CD14-positive monocyte (primary cell): ENCODE measurements around the gene NAA40. TPM values are rescaled to one million over a fixed set of nuclear protein-coding genes. Genes with fewer than 3 reads are reported as not detected.

Experiments used
- DNase-seq, 3 donors: peaks; one replicate each; pipeline ENCODE4 v3.0.0-alpha.2; 2011 to 2022
- H2AFZ ChIP-seq: 2 replicates; pipeline ENCODE4 v1.6.0; 2012; ENCODE audit warnings: mild to moderate bottlenecking, low read depth, low read length, inconsistent platforms; ENCODE audit not compliant: insufficient read depth, poor library complexity, severe bottlenecking
- H3K27ac ChIP-seq, 2 donors: 1 replicate in 1 of 2; 2 replicates in 1 of 2; pipeline ENCODE4 v1.5.1; 2012 to 2013; ENCODE audit warnings: low read length in 2 of 2, control low read depth in 1 of 2, inconsistent platforms in 1 of 2, low read depth in 1 of 2, mild to moderate bottlenecking in 1 of 2
- H3K27me3 ChIP-seq, 2 donors: one replicate each; pipeline versions ENCODE4 v1.6.0 to v1.6.1; 2011 to 2013; ENCODE audit warnings: low read length in 2 of 2; ENCODE audit not compliant: control insufficient read depth in 2 of 2, insufficient read depth in 2 of 2
- H3K36me3 ChIP-seq, 2 donors: replicated peaks in 1 of 2; 1 replicate in 1 of 2; 2 replicates in 1 of 2; pipeline versions ENCODE4 v1.5.1 to v1.6.1; 2012 to 2013; ENCODE audit warnings: low read length in 2 of 2, control low read depth in 1 of 2, inconsistent platforms in 1 of 2, mild to moderate bottlenecking in 1 of 2; ENCODE audit not compliant: insufficient read depth in 2 of 2, control insufficient read depth in 1 of 2
- H3K4me1 ChIP-seq, 2 donors: 1 replicate in 1 of 2; 2 replicates in 1 of 2; pipeline versions ENCODE4 v1.5.1 to v1.6.1; 2012 to 2013; ENCODE audit warnings: low read length in 2 of 2, control low read depth in 1 of 2, inconsistent platforms in 1 of 2, mild to moderate bottlenecking in 1 of 2, moderate library complexity in 1 of 2; ENCODE audit not compliant: insufficient read depth in 2 of 2, control insufficient read depth in 1 of 2
- H3K4me2 ChIP-seq: replicated peaks from 2 replicates; pipeline ENCODE3; 2012; ENCODE audit warnings: low read length, moderate library complexity, mild to moderate bottlenecking; ENCODE audit not compliant: poor library complexity, severe bottlenecking; ENCODE audit errors: extremely low read depth
- H3K4me3 ChIP-seq, 3 experiments: fragments of 200-600 bp in 1 of 3; sonication (generic) in 1 of 3; replicated peaks in 1 of 3; 1 replicate in 2 of 3; 2 replicates in 1 of 3; pipeline ENCODE4 v1.5.1; 2011 to 2013; ENCODE audit warnings: low read length in 3 of 3, mild to moderate bottlenecking in 3 of 3, control low read depth in 2 of 3, low read depth in 2 of 3, inconsistent platforms in 1 of 3, moderate library complexity in 1 of 3
- H3K79me2 ChIP-seq: 2 replicates; pipeline ENCODE4 v1.6.0; 2012; ENCODE audit warnings: mild to moderate bottlenecking, control low read depth, inconsistent platforms, low read length, moderate library complexity; ENCODE audit not compliant: insufficient read depth
- H3K9ac ChIP-seq: 2 replicates; pipeline ENCODE4 v1.6.0; 2017; ENCODE audit warnings: low read length, mild to moderate bottlenecking; ENCODE audit not compliant: insufficient read depth, poor library complexity, severe bottlenecking
- H3K9me3 ChIP-seq, 2 donors: replicated peaks in 1 of 2; 1 replicate in 1 of 2; 2 replicates in 1 of 2; pipeline versions ENCODE4 v1.5.1 to v1.6.1; 2012 to 2013; ENCODE audit warnings: low read length in 2 of 2, control low read depth in 1 of 2; ENCODE audit not compliant: control insufficient read depth in 1 of 2, insufficient read depth in 1 of 2
- H4K20me1 ChIP-seq: 2 replicates; pipeline ENCODE4 v1.6.0; 2012; ENCODE audit warnings: mild to moderate bottlenecking, low read length, control low read depth, moderate library complexity; ENCODE audit not compliant: insufficient read depth
- H3K27ac Mint-ChIP-seq, 7 donors: one replicate each; pipeline ENCODE4 v1.8.0; 2020; ENCODE audit warnings: mild to moderate bottlenecking in 7 of 7, mixed read lengths in 7 of 7, moderate library complexity in 6 of 7, inconsistent platforms in 2 of 7
- H3K27me3 Mint-ChIP-seq, 3 donors: one replicate each; pipeline ENCODE4 v1.8.0; 2021 to 2022; ENCODE audit warnings: low read depth in 3 of 3, mild to moderate bottlenecking in 3 of 3, mixed read lengths in 3 of 3, moderate library complexity in 3 of 3, inconsistent platforms in 1 of 3
- H3K36me3 Mint-ChIP-seq, 2 donors: one replicate each; pipeline ENCODE4 v1.8.0; 2020; ENCODE audit warnings: mixed read lengths in 2 of 2, inconsistent platforms in 1 of 2, mild to moderate bottlenecking in 1 of 2
- H3K4me1 Mint-ChIP-seq: one replicate; pipeline ENCODE4 v1.8.0; 2020; ENCODE audit warnings: mild to moderate bottlenecking, mixed read lengths
- H3K4me3 Mint-ChIP-seq, 2 donors: one replicate each; pipeline ENCODE4 v1.8.0; 2020; ENCODE audit warnings: mild to moderate bottlenecking in 2 of 2, mixed read lengths in 2 of 2, moderate library complexity in 1 of 2
- H3K9me3 Mint-ChIP-seq, 7 donors: one replicate each; pipeline ENCODE4 v1.8.0; 2020 to 2022; ENCODE audit warnings: mixed read lengths in 7 of 7, mild to moderate bottlenecking in 6 of 7, moderate library complexity in 6 of 7, inconsistent platforms in 2 of 7
- CTCF ChIP-seq: fragments of 200-600 bp; IDR thresholded peaks from one replicate; pipeline ENCODE4 v1.8.0; 2022; ENCODE audit warnings: antibody characterized with exemption, mild to moderate bottlenecking
- WGBS: methylation state at CpG from one replicate; pipeline ENCODE4 v1.1.5; 2013; ENCODE audit warnings: missing lambda C conversion rate; ENCODE audit not compliant: insufficient coverage; 5-methylcytosine and 5-hydroxymethylcytosine counted together
- intact Hi-C, 2 donors: fragments of 100-400 bp; cut with micrococcal nuclease; formaldehyde crosslinking; loops; one replicate each; pipeline versions ENCODE4 v1.15.0 to v1.15.1; 2023
- polyA plus RNA-seq, 3 donors: library from polyadenylated mRNA; depleted of rRNA in 1 of 3; unstranded in 2 of 3; stranded (reverse) in 1 of 3; fragments of 300-500 nt in 2 of 3; fragments of >200 nt in 1 of 3; fragmentation: Illumina TruSeq in 2 of 3; gene quantifications; 1 replicate in 2 of 3; 2 replicates in 1 of 3; pipeline ENCODE4 v1.2.3, GENCODE V29; 2012 to 2021

NAA40 gene
- polyA plus RNA-seq, 3 donors = 1.5 to 14.5 (median 1.6) TPM

- Histone ChIP-seq H3K4me2 (peak overlapping the region; percentile 81), H3K27me3 (peaks cover 15 to 42% of the 10 kb centered on the region in 2 donors), H3K79me2 (no peaks in the 10 kb centered on the region), H3K9me3 (peaks cover 0 to 5% of the 10 kb centered on the region in 2 donors), H3K36me3 (peaks cover 41 to 44% of the 10 kb centered on the region in 2 donors), H3K4me3 (peak overlapping the region; percentile 19 to 68 (median 23)), H3K9ac (peak overlapping the region; percentile 32), H4K20me1 (peaks cover 64% of the 10 kb centered on the region), H3K4me1 (peaks cover 41 to 58% of the 10 kb centered on the region in 2 donors), H3K27ac (no peak overlapping the region), H2AFZ (no peak overlapping the region)
- WGBS = 26% methylated on average over 41 of the region's 54 CpGs
- peak overlapping the region; percentile 70 to 86 for H3K4me3 Mint-ChIP-seq
- no peak for TF ChIP-seq CTCF
- peak in 2 of 3 donors; percentile 28 to 34 for DNase-seq
- peaks cover 0 to 10% (median 3%) of the 10 kb centered on the region in 7 donors for H3K9me3 Mint-ChIP-seq
- H3K36me3 Mint-ChIP-seq = peaks cover 41 to 48% of the 10 kb centered on the region in 2 donors
- no peak overlapping the region for H3K27ac Mint-ChIP-seq
- H3K4me1 Mint-ChIP-seq = peaks cover 43% of the 10 kb centered on the region
- intact Hi-C loops = no loop called here
- H3K27me3 Mint-ChIP-seq = peaks cover 35 to 51% (median 43%) of the 10 kb centered on the region in 3 donors
Observed at GRCh38 chr11:63998558-63999348, 60.0 kb downstream of the NAA40 start.

- Histone ChIP-seq H3K36me3 (peaks cover 38 to 41% of the 10 kb centered on the region in 2 donors), H3K27me3 (peaks cover 15 to 50% of the 10 kb centered on the region in 2 donors), H4K20me1 (peaks cover 57% of the 10 kb centered on the region), H3K27ac (no peak overlapping the region), H3K4me3 (peak overlapping the region; percentile 19 to 68 (median 23)), H3K4me1 (peaks cover 37 to 51% of the 10 kb centered on the region in 2 donors), H3K9me3 (peaks cover 0 to 5% of the 10 kb centered on the region in 2 donors), H2AFZ (no peak overlapping the region), H3K9ac (peak overlapping the region; percentile 32), H3K4me2 (peak overlapping the region; percentile 81), H3K79me2 (no peaks in the 10 kb centered on the region)
- Mint-ChIP-seq H3K9me3 (peaks cover 0 to 10% (median 3%) of the 10 kb centered on the region in 7 donors), H3K27ac (no peak overlapping the region), H3K4me1 (peaks cover 40% of the 10 kb centered on the region), H3K27me3 (peaks cover 39 to 58% (median 49%) of the 10 kb centered on the region in 3 donors), H3K36me3 (peaks cover 35 to 40% of the 10 kb centered on the region in 2 donors), H3K4me3 (peak overlapping the region; percentile 70 to 86)
- WGBS = under 1% methylated on average over 35 of the region's 59 CpGs
- intact Hi-C loops = loop anchor here (2.0 kb wide), 1 partner anchor 149 kb away; no protein-coding TSS in a partner anchor
- DNase-seq = peak; percentile 18 to 25 (median 21)
- TF ChIP-seq CTCF = no peak
Observed at GRCh38 chr11:63999349-64000025, 60.7 kb downstream of the NAA40 start.
